GM19240 (cell line): ENCODE data around the gene SLC22A2.

Experiments
- DNase-seq: peaks from one replicate; pipeline ENCODE4 v3.0.0; 2011; ENCODE audit warnings: low spot score; ENCODE audit not compliant: insufficient read length

The SLC22A2 gene

GRCh38 chr6:160170018-160170680 is 88.5 kb downstream of the SLC22A2 start:
- no peak for DNase-seq

GRCh38 chr6:160167604-160168399 is 90.8 kb downstream of the SLC22A2 start:
- DNase-seq: no peak
